Parathyroid adenoma (tissue), 2 donors: ENCODE data around the gene GPR17.

Source experiments
- H2AFZ ChIP-seq: fragments of 300-600 bp; sonication (generic); one replicate; pipeline ENCODE4 v1.7.0; 2017; ENCODE audit warnings: antibody characterized with exemption, mild to moderate bottlenecking
- H3K27ac ChIP-seq: fragments of 300-600 bp; sonication (generic); one replicate; pipeline ENCODE4 v1.7.0; 2017
- H3K27me3 ChIP-seq: fragments of 300-600 bp; sonication (generic); one replicate; pipeline ENCODE4 v1.7.0; 2017; ENCODE audit warnings: low read length; ENCODE audit not compliant: control insufficient read depth, insufficient read depth
- H3K36me3 ChIP-seq: fragments of 300-600 bp; sonication (generic); one replicate; pipeline ENCODE4 v1.7.0; 2017; ENCODE audit warnings: low read length; ENCODE audit not compliant: control insufficient read depth, insufficient read depth
- H3K4me1 ChIP-seq: fragments of 300-600 bp; sonication (generic); one replicate; pipeline ENCODE4 v1.7.0; 2017; ENCODE audit warnings: control low read depth
- H3K4me2 ChIP-seq: fragments of 300-600 bp; sonication (generic); one replicate; pipeline ENCODE4 v1.7.0; 2017; ENCODE audit warnings: low read length
- H3K4me3 ChIP-seq: fragments of 300-600 bp; sonication (generic); one replicate; pipeline ENCODE4 v1.7.0; 2017; ENCODE audit warnings: low read depth, low read length
- H3K79me2 ChIP-seq: fragments of 300-600 bp; sonication (generic); one replicate; pipeline ENCODE4 v1.7.0; 2017; ENCODE audit warnings: control low read depth
- H3K9ac ChIP-seq: fragments of 300-600 bp; sonication (generic); one replicate; pipeline ENCODE4 v1.7.0; 2017; ENCODE audit warnings: mild to moderate bottlenecking
- H3K9me3 ChIP-seq: fragments of 300-600 bp; sonication (generic); one replicate; pipeline ENCODE4 v1.7.0; 2017; ENCODE audit warnings: low read length; ENCODE audit not compliant: control insufficient read depth
- CTCF ChIP-seq: fragments of 300-600 bp; sonication (generic); IDR thresholded peaks from one replicate; pipeline ENCODE4 v1.7.0; 2017; ENCODE audit warnings: antibody characterized with exemption, mild to moderate bottlenecking
- donor health status: primary hyperparathyroidism.

The GPR17 gene

GRCh38 chr2:127641133-127641532 is 4.8 kb upstream of the GPR17 start:
- TF ChIP-seq CTCF, result no peak
- Histone ChIP-seq H3K4me1 (no peaks in the 10 kb centered on the region), H3K27me3 (no peaks in the 10 kb centered on the region), H3K4me2 (no peak overlapping the region), H3K79me2 (no peaks in the 10 kb centered on the region), H3K9me3 (no peaks in the 10 kb centered on the region), H3K4me3 (no peak overlapping the region), H2AFZ (no peak overlapping the region), H3K27ac (no peak overlapping the region), H3K9ac (no peak overlapping the region), H3K36me3 (no peaks in the 10 kb centered on the region)

- Histone ChIP-seq H3K4me1 (no peaks in the 10 kb centered on the region), H3K36me3 (no peaks in the 10 kb centered on the region), H3K27ac (no peak overlapping the region), H3K79me2 (no peaks in the 10 kb centered on the region), H3K9me3 (no peaks in the 10 kb centered on the region), H3K4me3 (no peak overlapping the region), H2AFZ (no peak overlapping the region), H3K27me3 (no peaks in the 10 kb centered on the region), H3K4me2 (no peak overlapping the region), H3K9ac (no peak overlapping the region)
- TF ChIP-seq CTCF, result no peak
Observed at GRCh38 chr2:127641846-127642507, 4.0 kb upstream of the GPR17 start.

- no peaks in the 10 kb centered on the region for H3K9me3 ChIP-seq
- H3K4me2 ChIP-seq, result no peak overlapping the region
- no peak overlapping the region for H3K9ac ChIP-seq
- no peaks in the 10 kb centered on the region for H3K36me3 ChIP-seq
- H3K79me2 ChIP-seq, result no peaks in the 10 kb centered on the region
- H3K4me3 ChIP-seq, result no peak overlapping the region
- H2AFZ ChIP-seq, result no peak overlapping the region
- H3K27ac ChIP-seq, result no peak overlapping the region
- H3K4me1 ChIP-seq, result no peaks in the 10 kb centered on the region
- H3K27me3 ChIP-seq, result no peaks in the 10 kb centered on the region
- TF ChIP-seq CTCF, result no peak
Observed at GRCh38 chr2:127642706-127643438, 3.1 kb upstream of the GPR17 start.

- no peak overlapping the region for H3K4me3 ChIP-seq
- H3K9me3 ChIP-seq, result no peaks in the 10 kb centered on the region
- no peak overlapping the region for H3K9ac ChIP-seq
- H3K27ac ChIP-seq, result no peak overlapping the region
- no peaks in the 10 kb centered on the region for H3K79me2 ChIP-seq
- H3K36me3 ChIP-seq, result no peaks in the 10 kb centered on the region
- no peak for TF ChIP-seq CTCF
- H3K4me1 ChIP-seq, result no peaks in the 10 kb centered on the region
- H2AFZ ChIP-seq, result no peak overlapping the region
- H3K4me2 ChIP-seq, result no peak overlapping the region
- H3K27me3 ChIP-seq, result no peaks in the 10 kb centered on the region
Observed at GRCh38 chr2:127643439-127644065, 2.4 kb upstream of the GPR17 start.
